HepG2 (cell line): ENCODE results near the gene ITPR1. TPM values are rescaled to one million over a fixed set of nuclear protein-coding genes. Genes with fewer than 3 reads are reported as not detected.
A peak's percentile ranks its signal among the peaks of the same experiment; 100 is the strongest.

Experiments
- ATAC-seq: fragments of 200-7000 bp; cut with Tn5 transposase; 3 replicates; pipeline ENCODE4 v1.9.1; 2020; ENCODE audit warnings: mild to moderate bottlenecking, moderate library complexity
- BruUV-seq: library from RNA; stranded (reverse); fragments of 400-500 nt; replicated peaks from 2 replicates; lab custom pipeline; 2021; lab: Mats Ljungman, UMichigan
- CTCF ChIA-PET: fragments of 300-600 bp; formaldehyde crosslinking; extraction: SDS; loops from one replicate; lab custom pipeline; 2021; ENCODE audit warnings: low total read pairs, inconsistent platforms, low intra/inter-chr PET ratio; lab: Yijun Ruan, JAX
- POLR2A ChIA-PET: fragments of 350-600 bp; sonication (Branson Sonifier 250); formaldehyde crosslinking; loops from one replicate; lab custom pipeline; 2020; ENCODE audit warnings: antibody characterized with exemption, inconsistent platforms; lab: Yijun Ruan, JAX
- DNase-seq: peaks from one replicate; pipeline ENCODE4 v3.0.0-alpha.2; 2015; ENCODE audit warnings: low spot score
- FAIRE-seq: peaks from 3 replicates; lab custom pipeline; 2011; peaks lifted over from hg19 to GRCh38; lab: Jason Lieb, UNC
- H2AFZ ChIP-seq: one replicate; pipeline ENCODE4 v1.6.1; 2011; ENCODE audit warnings: low read length, inconsistent platforms
- H3K27ac ChIP-seq: fragments of 300-600 bp; 3 replicates; pipeline ENCODE4 v1.8.0; 2011; ENCODE audit warnings: mixed run types, mild to moderate bottlenecking, mixed read lengths, low read length, inconsistent platforms; ENCODE audit not compliant: insufficient read depth; ENCODE audit errors: extremely low read length
- H3K27me3 ChIP-seq, 2 experiments: fragments of 200-600 bp in 1 of 2; 2 replicates in 1 of 2; 3 replicates in 1 of 2; pipeline versions ENCODE4 v1.6.0 to v1.8.0; 2011; ENCODE audit warnings: low read length in 2 of 2, mild to moderate bottlenecking in 2 of 2, moderate library complexity in 2 of 2, inconsistent platforms in 1 of 2; ENCODE audit not compliant: insufficient read depth in 2 of 2, control insufficient read depth in 1 of 2
- H3K36me3 ChIP-seq, 2 experiments: fragments of 200-600 bp in 1 of 2; replicated peaks in 1 of 2; 2 replicates in 1 of 2; 3 replicates in 1 of 2; pipeline versions ENCODE4 v1.5.1 to v1.8.0; 2011; ENCODE audit warnings: low read length in 2 of 2, inconsistent platforms in 1 of 2; ENCODE audit not compliant: insufficient read depth in 2 of 2, control insufficient read depth in 1 of 2
- H3K4me1 ChIP-seq: 2 replicates; pipeline ENCODE4 v1.5.1; 2012; ENCODE audit warnings: low read length, inconsistent platforms; ENCODE audit not compliant: insufficient read depth
- H3K4me2 ChIP-seq: 2 replicates; pipeline ENCODE4 v1.6.0; 2011; ENCODE audit warnings: low read depth, low read length, inconsistent platforms
- H3K4me3 ChIP-seq, 3 experiments: fragments of 200-600 bp in 1 of 3; sonication (generic), shearing (Covaris generic) in 1 of 3; replicated peaks in 1 of 3; 2 replicates each; pipeline ENCODE4 v1.5.1; 2011 to 2016; ENCODE audit warnings: low read length in 3 of 3, inconsistent platforms in 2 of 3, low read depth in 2 of 3, mild to moderate bottlenecking in 2 of 3, control low read depth in 1 of 3, mixed read lengths in 1 of 3; ENCODE audit not compliant: insufficient read depth in 1 of 3
- H3K79me2 ChIP-seq: one replicate; pipeline ENCODE4 v1.6.1; 2011; ENCODE audit warnings: low read length, inconsistent platforms; ENCODE audit not compliant: insufficient read depth
- H3K9ac ChIP-seq: 2 replicates; pipeline ENCODE4 v1.6.0; 2011; ENCODE audit warnings: mild to moderate bottlenecking, low read depth, low read length, inconsistent platforms; ENCODE audit not compliant: insufficient read depth
- H3K9me3 ChIP-seq: 2 replicates; pipeline ENCODE4 v1.5.1; 2012; ENCODE audit warnings: mild to moderate bottlenecking, low read length
- H4K20me1 ChIP-seq: 2 replicates; pipeline ENCODE4 v1.6.0; 2011; ENCODE audit warnings: inconsistent platforms, mild to moderate bottlenecking, low read length, moderate library complexity; ENCODE audit not compliant: insufficient read depth
- CEBPB ChIP-seq: IDR thresholded peaks from 2 replicates; pipeline ENCODE4 v1.6.1; 2011; ENCODE audit warnings: low read depth, low read length, improper control_type of control experiment, borderline replicate concordance
- FOSL2 ChIP-seq: sonication (generic); formaldehyde crosslinking; IDR thresholded peaks from 2 replicates; pipeline ENCODE4 v1.4.0; 2020; ENCODE audit warnings: missing genetic modification reagents
- PAWR ChIP-seq: sonication (generic); formaldehyde crosslinking; IDR thresholded peaks from 2 replicates; pipeline ENCODE4 v1.4.0; 2020; ENCODE audit warnings: missing genetic modification reagents, mild to moderate bottlenecking, borderline replicate concordance
- POLR2AphosphoS5 ChIP-seq: IDR thresholded peaks from 2 replicates; pipeline ENCODE4 v1.6.1; 2012; ENCODE audit warnings: low read depth, low read length
- ZNF101 ChIP-seq: sonication (generic); formaldehyde crosslinking; IDR thresholded peaks from 2 replicates; pipeline ENCODE4 v1.4.0; 2020; ENCODE audit warnings: mild to moderate bottlenecking, low read depth, missing genetic modification reagents, borderline replicate concordance
- ZNF281 ChIP-seq: sonication (generic); formaldehyde crosslinking; IDR thresholded peaks from 2 replicates; pipeline ENCODE4 v1.4.0; 2020; ENCODE audit warnings: missing genetic modification reagents, borderline replicate concordance
- ZNF282 ChIP-seq: fragments of 450-650 bp; IDR thresholded peaks from 2 replicates; pipeline ENCODE4 v1.6.1; 2018; ENCODE audit not compliant: partially characterized antibody
- ZNF777 ChIP-seq: sonication (generic); formaldehyde crosslinking; IDR thresholded peaks from 2 replicates; pipeline ENCODE4 v1.4.0; 2020; ENCODE audit warnings: missing genetic modification reagents
- WGBS: methylation state at CpG from one replicate; pipeline ENCODE4 v1.1.6; 2017; ENCODE audit warnings: low lambda C conversion rate; 5-methylcytosine and 5-hydroxymethylcytosine counted together
- in situ Hi-C: cut with HindIII; loops from 2 replicates; pipeline ENCODE4 v1.10.0; 2017; ENCODE audit warnings: low pct_unique_long_range_greater_than_20kb; ENCODE audit not compliant: extremely low pct_ligation_motif_present
- intact Hi-C: fragments of 100-400 bp; cut with micrococcal nuclease; formaldehyde crosslinking; loops from one replicate; pipeline ENCODE4 v1.10.0; 2022; ENCODE audit not compliant: unreplicated experiment
- polyA plus RNA-seq, 8 experiments: library from polyadenylated mRNA; depleted of rRNA in 3 of 8; stranded (reverse) in 7 of 8; unstranded in 1 of 8; fragments of >200 nt; fragmentation: Illumina TruSeq in 4 of 8; extraction: Trizol in 4 of 8; gene quantifications; 2 replicates each; pipeline versions ENCODE4 v1.2.1 to v1.2.3, GENCODE V29; 2011 to 2016; ENCODE audit warnings: low read depth in 4 of 8, missing spikeins in 1 of 8, mixed read lengths in 1 of 8; ENCODE audit not compliant: insufficient read depth in 1 of 8
- total RNA-seq, 5 experiments: library from RNA; depleted of rRNA; stranded (reverse); fragments of >200 nt; fragmentation: Illumina TruSeq; extraction: Trizol; gene quantifications; 2 replicates each; pipeline ENCODE4 v1.2.3, GENCODE V29; 2016; ENCODE audit warnings: low read depth in 1 of 5
- TF ChIP-seq, protein P1 (sequence below): sonication (generic); formaldehyde crosslinking; IDR thresholded peaks from 2 replicates; pipeline ENCODE4; 2020; ENCODE audit warnings: missing genetic modification reagents, mild to moderate bottlenecking, borderline replicate concordance

ITPR1 gene
- total and polyA plus RNA-seq, 2 of the 13 experiments (the other 11 are each of a cell fraction or from before 2014, with no cell fraction given): 10.0 to 11.4 TPM

GRCh38 chr3:4695846-4696245, 202.7 kb downstream of the ITPR1 start:
- DNase-seq: no peak
- WGBS: 96% methylated on average over 2 of the region's 2 CpGs
- Histone ChIP-seq H3K79me2 (no peaks in the 10 kb centered on the region), H2AFZ (no peak overlapping the region), H3K4me3 (no peak overlapping the region), H3K4me2 (no peak overlapping the region), H3K9ac (no peak overlapping the region), H3K27ac (no peak overlapping the region), H4K20me1 (no peaks in the 10 kb centered on the region), H3K4me1 (no peaks in the 10 kb centered on the region), H3K27me3 (no peaks in the 10 kb centered on the region; a peak in 1 of 5 replicates), H3K36me3 (peaks cover 1 to 17% of the 10 kb centered on the region in 2 experiments; a peak in 3 of 5 replicates), H3K9me3 (no peaks in the 10 kb centered on the region)
- ChIA-PET POLR2A (no interaction called here), CTCF (no interaction called here)
- FAIRE-seq: no peak
- intact Hi-C loops (no loop called here), in situ Hi-C loops (no loop called here)
- no peak for ATAC-seq
- BruUV-seq: no TSS peak
- peak; percentile 29; the same call in 1 of the 2 replicates for TF ChIP-seq CEBPB
- TF ChIP-seq ZNF282: no peak

GRCh38 chr3:4696266-4696665, 203.1 kb downstream of the ITPR1 start:
- in situ Hi-C loops: no loop called here
- peaks cover 3 to 20% of the 10 kb centered on the region in 2 experiments; a peak in 3 of 5 replicates for H3K36me3 ChIP-seq
- no peaks in the 10 kb centered on the region for H4K20me1 ChIP-seq
- H3K79me2 ChIP-seq: no peaks in the 10 kb centered on the region
- intact Hi-C loops: no loop called here
- no TSS peak for BruUV-seq
- no peaks in the 10 kb centered on the region for H3K4me1 ChIP-seq
- H3K9ac ChIP-seq: no peak overlapping the region
- H3K9me3 ChIP-seq: no peaks in the 10 kb centered on the region
- CTCF ChIA-PET: no interaction called here
- WGBS: 78% methylated on average over 4 of the region's 4 CpGs
- no peaks in the 10 kb centered on the region; a peak in 1 of 5 replicates for H3K27me3 ChIP-seq
- no peak for DNase-seq
- H2AFZ ChIP-seq: no peak overlapping the region
- no peak for ATAC-seq
- no peak overlapping the region for H3K4me2 ChIP-seq
- H3K27ac ChIP-seq: no peak overlapping the region
- H3K4me3 ChIP-seq: no peak overlapping the region
- FAIRE-seq: no peak
- POLR2A ChIA-PET: no interaction called here
- TF ChIP-seq FOSL2 (CRISPR knock-in tag): no peak
- TF ChIP-seq ZNF777 (CRISPR knock-in tag): no peak
- TF ChIP-seq, protein P1, sequence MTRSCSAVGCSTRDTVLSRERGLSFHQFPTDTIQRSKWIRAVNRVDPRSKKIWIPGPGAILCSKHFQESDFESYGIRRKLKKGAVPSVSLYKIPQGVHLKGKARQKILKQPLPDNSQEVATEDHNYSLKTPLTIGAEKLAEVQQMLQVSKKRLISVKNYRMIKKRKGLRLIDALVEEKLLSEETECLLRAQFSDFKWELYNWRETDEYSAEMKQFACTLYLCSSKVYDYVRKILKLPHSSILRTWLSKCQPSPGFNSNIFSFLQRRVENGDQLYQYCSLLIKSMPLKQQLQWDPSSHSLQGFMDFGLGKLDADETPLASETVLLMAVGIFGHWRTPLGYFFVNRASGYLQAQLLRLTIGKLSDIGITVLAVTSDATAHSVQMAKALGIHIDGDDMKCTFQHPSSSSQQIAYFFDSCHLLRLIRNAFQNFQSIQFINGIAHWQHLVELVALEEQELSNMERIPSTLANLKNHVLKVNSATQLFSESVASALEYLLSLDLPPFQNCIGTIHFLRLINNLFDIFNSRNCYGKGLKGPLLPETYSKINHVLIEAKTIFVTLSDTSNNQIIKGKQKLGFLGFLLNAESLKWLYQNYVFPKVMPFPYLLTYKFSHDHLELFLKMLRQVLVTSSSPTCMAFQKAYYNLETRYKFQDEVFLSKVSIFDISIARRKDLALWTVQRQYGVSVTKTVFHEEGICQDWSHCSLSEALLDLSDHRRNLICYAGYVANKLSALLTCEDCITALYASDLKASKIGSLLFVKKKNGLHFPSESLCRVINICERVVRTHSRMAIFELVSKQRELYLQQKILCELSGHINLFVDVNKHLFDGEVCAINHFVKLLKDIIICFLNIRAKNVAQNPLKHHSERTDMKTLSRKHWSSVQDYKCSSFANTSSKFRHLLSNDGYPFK (CRISPR knock-in tag): no peak
- no peak for TF ChIP-seq ZNF281 (CRISPR knock-in tag)
- TF ChIP-seq PAWR: no peak
- no peak for TF ChIP-seq ZNF101 (CRISPR knock-in tag)
- TF ChIP-seq POLR2AphosphoS5: no peak
